Nephron (organoid): Measurements from ENCODE around the gene AQP12A.

Experiments
- H3K27ac Mint-ChIP-seq, 3 experiments: 2 replicates each; pipeline ENCODE4 v1.8.0; 2020; ENCODE audit warnings: mixed read lengths in 3 of 3, mild to moderate bottlenecking in 2 of 3, moderate library complexity in 1 of 3
- H3K27me3 Mint-ChIP-seq: 2 replicates; pipeline ENCODE4 v1.8.0; 2021; ENCODE audit warnings: low read depth, mild to moderate bottlenecking, moderate library complexity, mixed read lengths
- H3K36me3 Mint-ChIP-seq: 2 replicates; pipeline ENCODE4 v1.8.0; 2020; ENCODE audit warnings: low read depth, mixed read lengths
- H3K4me1 Mint-ChIP-seq: 2 replicates; pipeline ENCODE4 v1.8.0; 2020; ENCODE audit warnings: mixed read lengths
- H3K4me3 Mint-ChIP-seq, 3 experiments: 2 replicates each; pipeline ENCODE4 v1.8.0; 2020; ENCODE audit warnings: mild to moderate bottlenecking in 3 of 3, mixed read lengths in 3 of 3, moderate library complexity in 2 of 3
- H3K9me3 Mint-ChIP-seq: 2 replicates; pipeline ENCODE4 v1.8.0; 2020; ENCODE audit warnings: mixed read lengths
- CTCF ChIP-seq, 3 experiments: fragments of 200-600 bp; sonication (generic); IDR thresholded peaks; one replicate each; pipeline ENCODE4 v1.5.0; 2021; ENCODE audit warnings: antibody characterized with exemption in 3 of 3; ENCODE audit not compliant: unreplicated experiment in 3 of 3

The AQP12A gene

GRCh38 chr2:240733803-240734495 lies 42.3 kb downstream of the AQP12A start:
- no peaks in the 10 kb centered on the region for H3K4me1 Mint-ChIP-seq
- H3K27me3 Mint-ChIP-seq, result no peaks in the 10 kb centered on the region
- no peak for TF ChIP-seq CTCF (IDR thresholded peaks at IDR 0.05; ENCODE audit: unreplicated experiment in 3 of 3)
- no peak overlapping the region for H3K27ac Mint-ChIP-seq
- no peak overlapping the region for H3K4me3 Mint-ChIP-seq
- H3K9me3 Mint-ChIP-seq, result no peaks in the 10 kb centered on the region
- H3K36me3 Mint-ChIP-seq, result no peaks in the 10 kb centered on the region

- TF ChIP-seq CTCF (IDR thresholded peaks at IDR 0.05; ENCODE audit: unreplicated experiment in 3 of 3), result no peak
- H3K27me3 Mint-ChIP-seq, result no peaks in the 10 kb centered on the region
- no peaks in the 10 kb centered on the region for H3K4me1 Mint-ChIP-seq
- no peaks in the 10 kb centered on the region for H3K9me3 Mint-ChIP-seq
- no peaks in the 10 kb centered on the region for H3K36me3 Mint-ChIP-seq
- no peak overlapping the region for H3K4me3 Mint-ChIP-seq
- no peak overlapping the region for H3K27ac Mint-ChIP-seq
These were observed 43.1 kb downstream of the AQP12A start for GRCh38 chr2:240734756-240735155.

- H3K4me1 Mint-ChIP-seq, result no peaks in the 10 kb centered on the region
- H3K27me3 Mint-ChIP-seq, result no peaks in the 10 kb centered on the region
- no peak overlapping the region for H3K4me3 Mint-ChIP-seq
- H3K9me3 Mint-ChIP-seq, result no peaks in the 10 kb centered on the region
- no peak for TF ChIP-seq CTCF (IDR thresholded peaks at IDR 0.05; ENCODE audit: unreplicated experiment in 3 of 3)
- no peak overlapping the region for H3K27ac Mint-ChIP-seq
- no peaks in the 10 kb centered on the region for H3K36me3 Mint-ChIP-seq
These were observed 43.8 kb downstream of the AQP12A start for GRCh38 chr2:240735476-240735875.

- Mint-ChIP-seq H3K36me3 (no peaks in the 10 kb centered on the region), H3K27ac (no peak overlapping the region), H3K4me3 (no peak overlapping the region), H3K9me3 (no peaks in the 10 kb centered on the region), H3K4me1 (no peaks in the 10 kb centered on the region), H3K27me3 (no peaks in the 10 kb centered on the region)
- TF ChIP-seq CTCF (IDR thresholded peaks at IDR 0.05; ENCODE audit: unreplicated experiment in 3 of 3), result no peak
These were observed 44.9 kb downstream of the AQP12A start for GRCh38 chr2:240736281-240737250.

- Mint-ChIP-seq H3K27me3 (no peaks in the 10 kb centered on the region), H3K36me3 (no peaks in the 10 kb centered on the region), H3K4me1 (no peaks in the 10 kb centered on the region), H3K9me3 (no peaks in the 10 kb centered on the region), H3K4me3 (no peak overlapping the region), H3K27ac (no peak overlapping the region)
- TF ChIP-seq CTCF (IDR thresholded peaks at IDR 0.05; ENCODE audit: unreplicated experiment in 3 of 3), result no peak
These were observed 45.8 kb downstream of the AQP12A start for GRCh38 chr2:240737512-240737911.
